Activated T-helper 17 cell treated with anti-CD3 and anti-CD28 coated beads, Interleukin-2, amount 50 U/mL, for 72 hours (primary cell): ENCODE data around the gene FAM229B. TPM values are rescaled to one million over a fixed set of nuclear protein-coding genes. Genes with fewer than 3 reads are reported as not detected.
"Not testable (repeated sequence)": the region's sequence is repeated elsewhere in the genome, so short reads cannot be mapped to it uniquely, and the experiment has no call there.

Experiments
- ATAC-seq: fragments of 150-1000 bp; cut with Tn5 transposase; replicated peaks from 2 replicates; pipeline ENCODE4 v1.10.0; 2021; ENCODE audit warnings: mild to moderate bottlenecking, moderate library complexity
- H3K27ac Mint-ChIP-seq: one replicate; pipeline ENCODE4 v1.8.0; 2022; ENCODE audit warnings: mixed read lengths
- H3K27me3 Mint-ChIP-seq: one replicate; pipeline ENCODE4 v1.8.0; 2022; ENCODE audit warnings: mixed read lengths
- H3K36me3 Mint-ChIP-seq: one replicate; pipeline ENCODE4 v1.8.0; 2022; ENCODE audit warnings: low read depth, mild to moderate bottlenecking, mixed read lengths
- H3K4me1 Mint-ChIP-seq: one replicate; pipeline ENCODE4 v1.8.0; 2022; ENCODE audit warnings: mixed read lengths
- H3K4me3 Mint-ChIP-seq: one replicate; pipeline ENCODE4 v1.8.0; 2022; ENCODE audit warnings: mild to moderate bottlenecking, mixed read lengths
- H3K9me3 Mint-ChIP-seq: one replicate; pipeline ENCODE4 v1.8.0; 2022; ENCODE audit warnings: mixed read lengths
- total RNA-seq, 2 donors: library from RNA; stranded (reverse); gene quantifications; one replicate each; pipeline ENCODE4 v1.2.3, GENCODE V29; 2022

FAM229B gene
- total RNA-seq, 2 donors from 2014 or later, result 2.6 TPM

DNA sequence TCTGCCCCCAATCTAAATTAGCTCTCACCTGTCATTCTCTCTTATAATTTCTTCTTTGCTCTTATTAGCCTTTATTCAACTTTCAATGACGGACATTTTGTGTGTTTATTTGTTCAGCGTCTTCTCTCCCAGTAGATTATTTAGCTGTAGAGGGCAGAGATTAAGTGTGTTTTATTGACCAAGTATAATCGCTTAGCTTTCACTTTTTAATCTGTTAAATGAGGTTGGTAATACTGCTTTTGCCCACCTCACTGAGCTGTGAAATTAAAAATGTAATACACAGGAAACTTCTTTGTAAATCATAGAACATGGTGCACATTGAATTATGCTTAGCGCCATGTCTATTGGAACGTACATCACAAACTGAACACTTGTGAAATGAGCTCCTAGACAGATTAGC lies 37.0 kb upstream of the FAM229B start:
- ATAC-seq, result no peak
- Mint-ChIP-seq H3K4me3 (no peak overlapping the region), H3K27me3 (no peaks in the 10 kb centered on the region), H3K9me3 (no peaks in the 10 kb centered on the region), H3K27ac (no peak overlapping the region), H3K4me1 (no peaks in the 10 kb centered on the region), H3K36me3 (no peaks in the 10 kb centered on the region)

DNA sequence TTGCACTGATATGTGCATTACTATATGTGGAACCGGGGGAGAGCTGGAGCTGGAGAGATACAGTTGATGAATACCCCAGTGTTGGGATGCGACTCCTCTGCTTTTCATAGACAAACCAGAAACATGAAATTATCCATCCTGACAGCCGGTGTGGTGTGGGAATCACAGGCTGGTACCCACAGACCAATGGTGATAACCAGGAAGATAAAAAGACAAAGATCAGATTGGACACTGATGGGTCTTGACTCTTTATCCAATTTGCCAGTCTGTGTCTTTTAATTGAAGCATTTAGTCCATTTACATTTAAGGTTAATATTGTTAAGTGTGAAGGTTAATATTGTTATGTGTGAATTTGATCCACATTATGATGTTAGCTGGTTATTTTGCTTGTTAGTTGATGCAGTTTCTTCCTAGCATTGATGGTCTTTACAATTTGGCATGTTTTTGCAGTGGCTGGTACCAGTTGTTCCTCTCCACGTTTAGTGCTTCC lies 36.1 kb upstream of the FAM229B start:
- not testable (repeated sequence) for H3K4me1 Mint-ChIP-seq, H3K4me3 Mint-ChIP-seq, H3K36me3 Mint-ChIP-seq, H3K9me3 Mint-ChIP-seq, H3K27ac Mint-ChIP-seq, ATAC-seq, H3K27me3 Mint-ChIP-seq

DNA sequence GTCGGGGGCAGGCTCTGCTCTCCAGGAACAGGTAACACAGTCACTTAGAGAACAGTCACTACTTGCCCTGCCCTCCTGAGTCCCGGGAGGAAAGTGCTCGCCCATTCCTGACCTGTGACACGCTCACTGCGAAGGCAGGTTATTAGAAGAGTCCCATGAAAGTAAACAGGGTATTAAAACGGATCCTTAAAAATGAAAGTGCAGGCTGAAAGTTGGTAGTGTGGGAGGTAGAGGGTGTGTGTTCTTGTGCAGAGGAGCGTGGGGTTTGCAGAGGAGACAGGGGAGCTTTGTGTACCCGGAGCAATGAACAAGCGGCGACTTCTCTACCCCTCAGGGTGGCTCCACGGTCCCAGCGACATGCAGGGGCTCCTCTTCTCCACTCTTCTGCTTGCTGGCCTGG lies 33.4 kb upstream of the FAM229B start, which contains the start of gene CCN6:
Gene CCN6, plus strand, starts transcription at position 104 of the 400 bp plus-strand sequence. Its CDS starts 254 bp downstream, at position 358.
- no peak within 1 kb of the TSS for H3K4me3 Mint-ChIP-seq
- H3K27me3 Mint-ChIP-seq, result no peaks in the 10 kb centered on the region
- no peak for ATAC-seq

DNA sequence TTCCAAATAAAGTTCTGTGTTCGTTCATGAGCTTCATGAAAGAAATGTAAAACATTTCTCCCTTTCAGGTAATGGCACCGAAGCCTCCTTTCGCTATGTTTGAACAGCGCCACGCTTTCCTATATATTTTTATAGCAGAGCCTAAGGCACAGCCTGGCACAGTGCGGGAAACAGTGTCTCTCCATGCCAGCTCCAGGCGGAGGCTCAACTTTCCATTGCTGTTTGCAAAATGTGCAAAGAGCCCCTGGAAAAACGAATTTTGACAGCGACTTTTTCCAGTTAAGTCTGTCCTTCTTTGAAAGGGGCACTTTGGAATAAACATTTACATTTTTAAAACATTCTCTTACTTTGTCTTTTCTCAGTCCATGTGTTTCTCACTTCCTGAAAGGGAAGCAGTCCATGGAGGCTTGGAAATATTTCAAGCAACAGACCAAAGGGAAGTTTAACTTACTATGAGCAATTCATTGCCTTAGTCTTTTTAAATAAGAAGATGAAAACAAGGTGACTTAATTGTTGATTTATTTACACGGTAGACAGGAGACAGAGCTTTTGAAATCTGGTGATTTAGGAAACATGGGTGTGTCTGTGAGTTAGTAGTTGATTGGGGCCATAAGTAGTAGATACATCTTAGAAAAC lies 32.7 kb upstream of the FAM229B start:
- Mint-ChIP-seq H3K4me1 (no peaks in the 10 kb centered on the region), H3K4me3 (no peak overlapping the region), H3K36me3 (no peaks in the 10 kb centered on the region), H3K27me3 (no peaks in the 10 kb centered on the region), H3K9me3 (no peaks in the 10 kb centered on the region), H3K27ac (no peak overlapping the region)
- ATAC-seq, result no peak

More for the DNA sequence above, 33.4 kb upstream of the FAM229B start, which contains the start of gene CCN6:
- no peak within 1 kb of the TSS for H3K27ac Mint-ChIP-seq
- no peaks in the 10 kb centered on the region for H3K9me3 Mint-ChIP-seq
- H3K36me3 Mint-ChIP-seq, result no peaks in the 10 kb centered on the region
- no peaks in the 10 kb centered on the region for H3K4me1 Mint-ChIP-seq

DNA sequence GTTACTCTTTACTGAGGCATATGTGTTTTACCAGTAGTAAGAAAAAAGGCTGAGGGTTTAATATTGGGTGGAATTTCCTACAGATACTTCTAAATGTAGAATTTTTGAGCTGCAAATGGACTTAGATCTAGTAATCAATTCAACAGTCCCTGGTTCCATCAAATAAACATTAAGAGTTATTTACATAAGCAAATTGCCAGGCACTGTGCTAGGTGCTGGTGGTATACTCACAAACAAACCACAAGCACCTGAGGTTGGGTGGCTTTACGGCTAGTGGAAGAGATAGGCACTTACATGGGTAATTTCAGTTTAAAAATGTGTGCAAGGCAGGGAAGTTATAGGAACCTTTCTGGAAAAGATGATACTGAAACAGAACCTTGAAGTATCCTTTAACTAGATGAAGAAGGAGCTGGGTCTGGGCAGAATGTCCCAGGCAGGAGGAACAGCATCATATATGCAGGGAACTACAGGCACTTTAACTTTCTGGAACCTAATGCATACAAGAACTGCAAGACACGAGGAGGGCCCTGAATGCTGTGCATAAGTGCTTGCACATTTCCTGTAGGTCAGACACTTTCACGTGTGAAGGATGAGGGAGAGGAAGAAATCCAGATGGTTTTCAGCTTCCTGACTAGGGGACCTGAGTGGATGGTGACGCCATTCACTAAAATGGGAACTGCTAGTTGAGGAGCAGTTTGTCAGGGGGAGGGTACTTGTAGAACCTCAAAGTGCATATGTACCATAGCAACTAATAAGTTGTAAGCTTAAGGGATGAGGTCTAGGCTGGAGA lies 29.0 kb upstream of the FAM229B start:
- H3K9me3 Mint-ChIP-seq, result no peaks in the 10 kb centered on the region
- H3K4me1 Mint-ChIP-seq, result no peaks in the 10 kb centered on the region
- no peak overlapping the region for H3K27ac Mint-ChIP-seq
- no peak overlapping the region for H3K4me3 Mint-ChIP-seq
- no peak for ATAC-seq
- H3K36me3 Mint-ChIP-seq, result no peaks in the 10 kb centered on the region
- no peaks in the 10 kb centered on the region for H3K27me3 Mint-ChIP-seq

DNA sequence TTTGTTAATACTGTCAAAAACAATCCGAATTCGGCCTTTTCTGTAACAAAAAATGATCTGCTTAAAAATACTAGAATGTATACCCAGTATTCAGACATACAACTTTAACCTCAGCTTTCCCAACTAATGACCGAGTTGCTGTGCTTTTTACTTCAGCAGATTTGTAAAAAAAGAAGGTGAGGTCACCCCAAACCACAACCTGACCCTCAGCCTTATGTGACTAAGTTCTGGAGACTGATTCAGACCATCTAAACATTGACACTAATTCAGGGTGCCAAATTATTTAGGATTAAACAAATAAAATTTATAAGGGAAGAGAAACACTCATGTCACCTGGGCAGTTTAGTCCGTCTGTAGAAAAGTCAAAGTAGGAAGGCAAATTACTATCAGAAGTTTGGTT lies 25.8 kb upstream of the FAM229B start:
- Mint-ChIP-seq H3K4me3 (no peak overlapping the region), H3K9me3 (no peaks in the 10 kb centered on the region), H3K27me3 (no peaks in the 10 kb centered on the region), H3K36me3 (no peaks in the 10 kb centered on the region), H3K4me1 (no peaks in the 10 kb centered on the region), H3K27ac (no peak overlapping the region)
- no peak for ATAC-seq

DNA sequence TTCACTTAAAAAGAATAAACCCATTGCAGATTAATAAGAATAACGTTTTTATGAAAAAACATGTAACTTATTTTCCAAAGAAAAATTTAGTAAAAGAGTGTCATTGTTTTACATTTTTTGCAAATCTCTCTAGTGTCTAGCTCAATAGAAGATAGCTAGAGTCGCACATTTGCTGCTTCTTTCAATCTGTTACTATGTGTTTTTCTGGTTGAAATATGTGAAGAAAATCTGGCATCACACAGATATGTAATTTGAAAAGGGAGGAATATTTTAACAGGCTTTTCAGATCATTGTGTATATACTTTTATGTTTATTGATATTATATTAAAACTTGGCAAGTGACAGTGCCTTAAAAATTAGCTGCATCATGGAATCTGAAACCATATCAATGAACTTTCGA lies 24.4 kb upstream of the FAM229B start:
- no peak for ATAC-seq
- Mint-ChIP-seq H3K27ac (no peak overlapping the region), H3K4me1 (no peaks in the 10 kb centered on the region)

DNA sequence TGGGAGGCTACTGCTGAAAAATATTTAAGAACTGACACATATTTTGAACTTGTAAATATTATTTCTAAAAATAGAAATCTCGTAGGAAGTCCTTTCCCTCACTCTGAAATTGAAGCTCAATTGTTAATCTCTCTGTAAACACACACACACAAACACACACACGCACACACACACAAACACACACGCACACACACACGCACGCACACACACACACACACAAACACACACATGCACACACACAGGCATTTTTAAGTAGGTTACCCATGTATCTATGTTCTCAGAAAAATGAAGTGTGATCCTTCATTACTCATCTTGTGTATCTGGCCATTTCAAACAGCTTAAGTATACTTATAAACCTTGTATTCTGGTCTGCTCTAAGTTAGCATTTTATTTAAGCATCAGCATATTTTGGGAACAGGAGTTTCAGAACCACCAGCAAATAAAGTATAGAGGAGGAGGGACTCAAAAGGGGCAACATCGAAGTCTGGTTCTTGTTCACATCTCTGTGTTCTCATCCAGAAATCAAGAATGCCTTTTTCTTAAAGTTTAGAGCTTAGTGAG lies 21.9 kb upstream of the FAM229B start:
- Mint-ChIP-seq H3K4me3 (no peak overlapping the region), H3K9me3 (no peaks in the 10 kb centered on the region), H3K27me3 (no peaks in the 10 kb centered on the region), H3K27ac (no peak overlapping the region), H3K36me3 (peaks cover 17% of the 10 kb centered on the region), H3K4me1 (no peaks in the 10 kb centered on the region)
- ATAC-seq, result no peak

More for the DNA sequence above, 24.4 kb upstream of the FAM229B start:
- no peaks in the 10 kb centered on the region for H3K27me3 Mint-ChIP-seq
- H3K9me3 Mint-ChIP-seq, result no peaks in the 10 kb centered on the region
- H3K4me3 Mint-ChIP-seq, result no peak overlapping the region
- H3K36me3 Mint-ChIP-seq, result no peaks in the 10 kb centered on the region

DNA sequence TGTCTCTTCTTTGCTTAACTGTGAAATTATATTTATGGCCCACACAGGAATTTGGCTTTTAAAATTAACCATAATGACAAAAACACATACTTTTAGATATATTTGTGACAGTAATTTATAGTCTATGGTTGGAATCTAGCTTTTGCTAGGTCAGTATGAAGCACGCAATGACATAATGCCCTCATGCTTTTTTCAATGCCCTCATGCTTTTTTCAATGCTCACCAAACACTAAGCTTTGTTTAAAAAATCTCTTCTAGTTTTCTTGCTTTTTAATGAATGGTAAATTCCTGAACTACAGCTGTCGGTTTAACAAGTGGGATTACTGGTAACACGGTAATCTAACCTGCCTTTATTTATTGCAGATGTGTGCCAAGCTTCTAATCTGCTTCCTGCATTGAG lies 20.8 kb upstream of the FAM229B start:
- ATAC-seq, result no peak
- no peak overlapping the region for H3K4me3 Mint-ChIP-seq

DNA sequence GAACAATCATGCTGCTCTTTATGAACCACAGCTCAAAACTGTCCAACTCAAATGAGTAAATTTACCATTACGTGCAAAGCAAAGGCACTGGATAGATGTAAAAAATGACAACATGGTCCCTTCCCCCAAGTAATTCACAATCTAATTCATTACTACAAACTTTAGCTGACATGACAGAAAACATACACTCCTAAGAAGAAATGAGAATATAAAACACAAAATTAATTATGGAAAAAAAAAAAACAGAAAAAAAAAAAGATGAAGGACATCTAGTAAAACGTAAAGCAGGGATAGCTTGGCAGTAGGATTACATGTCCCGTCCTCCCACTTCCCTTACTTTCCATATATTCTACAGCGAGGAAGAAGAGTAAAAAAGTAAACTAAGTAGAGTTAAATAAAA lies 5.8 kb upstream of the FAM229B start:
- ATAC-seq, result no peak
- no peaks in the 10 kb centered on the region for H3K9me3 Mint-ChIP-seq
- no peaks in the 10 kb centered on the region for H3K27me3 Mint-ChIP-seq
- no peak overlapping the region for H3K27ac Mint-ChIP-seq
- no peaks in the 10 kb centered on the region for H3K4me1 Mint-ChIP-seq
- H3K4me3 Mint-ChIP-seq, result no peak overlapping the region
- H3K36me3 Mint-ChIP-seq, result peaks cover 89% of the 10 kb centered on the region

More for the DNA sequence above, 20.8 kb upstream of the FAM229B start:
- H3K27me3 Mint-ChIP-seq, result no peaks in the 10 kb centered on the region
- H3K4me1 Mint-ChIP-seq, result no peaks in the 10 kb centered on the region
- H3K9me3 Mint-ChIP-seq, result no peaks in the 10 kb centered on the region
- H3K36me3 Mint-ChIP-seq, result peaks cover 22% of the 10 kb centered on the region
- no peak overlapping the region for H3K27ac Mint-ChIP-seq

DNA sequence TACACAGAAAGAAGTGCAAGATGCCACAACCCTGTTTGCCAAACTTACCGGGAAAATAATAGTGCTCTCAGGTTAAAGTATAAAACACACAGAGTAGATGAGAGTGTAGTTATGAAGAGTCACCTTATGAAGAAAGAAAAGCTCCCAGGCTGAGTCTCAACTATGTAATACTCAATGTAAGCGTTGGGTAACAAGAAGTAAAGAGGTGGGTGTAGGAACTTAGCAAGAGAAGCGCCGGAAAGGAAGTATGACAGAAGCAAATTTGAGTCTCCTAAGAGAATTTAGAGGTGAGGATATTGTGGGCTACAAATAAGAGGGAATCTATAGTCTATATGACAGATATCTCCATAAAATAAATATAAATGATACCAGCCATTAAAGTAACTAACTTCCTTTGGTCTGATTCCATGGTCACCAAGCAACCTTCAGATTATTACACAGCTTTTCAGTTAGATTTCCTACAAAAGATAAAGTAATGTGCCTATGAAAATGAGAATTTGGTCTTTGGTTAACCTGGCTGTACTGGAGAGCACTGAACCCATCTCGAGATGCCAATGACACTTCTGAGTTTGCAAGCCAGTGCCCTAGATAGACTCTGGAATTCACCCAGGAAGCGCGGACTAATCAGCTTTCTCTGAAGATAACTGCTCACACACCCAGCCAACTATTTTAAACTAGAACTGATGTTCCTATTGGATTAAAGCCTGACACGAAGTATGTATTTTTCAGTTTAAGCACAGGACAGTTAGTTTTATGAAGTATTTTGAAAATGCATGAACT lies 1.9 kb upstream of the FAM229B start:
- no peak for ATAC-seq
- Mint-ChIP-seq H3K4me3 (peak overlapping the region; percentile 27), H3K4me1 (no peaks in the 10 kb centered on the region), H3K27me3 (peaks cover 8% of the 10 kb centered on the region), H3K36me3 (peaks cover 49% of the 10 kb centered on the region), H3K9me3 (no peaks in the 10 kb centered on the region), H3K27ac (no peak overlapping the region)

DNA sequence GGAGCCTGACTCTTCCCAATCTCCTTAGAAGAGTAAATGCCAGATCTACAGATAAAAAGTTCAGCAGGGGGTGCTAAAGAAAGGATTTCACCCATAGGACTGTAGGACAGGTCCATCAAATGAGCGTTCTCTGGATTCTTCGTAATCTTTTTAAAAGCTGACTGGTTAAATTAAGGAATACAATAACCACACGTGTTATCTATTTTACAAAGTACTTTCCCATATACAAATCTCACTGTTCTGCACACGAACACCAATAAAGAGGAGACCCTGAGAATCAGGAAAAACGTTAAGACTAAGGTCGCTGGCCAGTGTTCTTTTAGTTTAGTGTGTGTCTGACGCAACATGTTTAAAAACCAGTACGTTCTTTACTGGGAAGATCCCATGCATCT lies 651 bp upstream of the FAM229B start:
- ATAC-seq, result peak; percentile 33
- Mint-ChIP-seq H3K4me1 (no peaks in the 10 kb centered on the region), H3K4me3 (no peak overlapping the region), H3K9me3 (no peaks in the 10 kb centered on the region), H3K36me3 (peaks cover 37% of the 10 kb centered on the region), H3K27ac (no peak overlapping the region), H3K27me3 (peaks cover 10% of the 10 kb centered on the region)

DNA sequence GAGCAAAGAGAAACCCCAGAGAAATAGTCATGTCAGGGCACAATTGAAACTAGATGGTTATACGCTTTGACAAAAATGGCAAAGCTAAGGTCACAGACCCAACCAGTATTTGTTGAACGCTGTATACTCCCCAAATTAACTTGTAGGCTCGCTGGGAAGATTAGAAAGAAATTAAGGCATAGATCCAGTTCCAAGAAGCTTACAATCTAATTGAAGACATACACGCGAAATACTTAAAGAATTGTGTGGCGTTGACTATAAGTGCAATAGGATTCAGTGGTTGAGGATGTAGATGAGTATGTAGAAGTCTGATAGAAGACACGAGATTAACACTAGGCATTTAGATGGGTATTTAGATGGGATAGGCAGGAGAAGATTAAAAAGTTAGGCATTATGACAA lies 525 bp downstream of the FAM229B start:
- Mint-ChIP-seq H3K36me3 (peaks cover 27% of the 10 kb centered on the region), H3K4me1 (no peaks in the 10 kb centered on the region), H3K27me3 (peaks cover 14% of the 10 kb centered on the region), H3K9me3 (no peaks in the 10 kb centered on the region), H3K4me3 (no peak overlapping the region), H3K27ac (no peak overlapping the region)
- ATAC-seq, result no peak

DNA sequence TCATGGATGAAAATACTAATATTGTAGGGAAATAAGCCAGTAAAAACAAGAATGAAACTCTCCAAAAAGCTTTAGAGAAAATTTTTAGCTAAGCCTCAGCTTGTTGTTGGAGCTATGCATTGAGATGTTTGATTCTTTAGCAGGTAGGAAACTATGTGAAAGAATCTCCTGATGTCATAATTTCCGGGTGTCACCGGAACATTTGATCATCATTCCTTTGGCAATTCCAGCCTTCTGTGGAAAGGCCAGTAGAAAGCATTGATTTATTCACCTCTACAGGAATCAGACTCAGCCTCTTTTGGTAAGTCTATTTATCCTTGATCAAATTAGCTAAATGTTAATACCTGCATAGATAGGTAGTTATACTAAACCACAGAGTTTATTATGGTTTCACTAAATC lies 9.5 kb downstream of the FAM229B start:
- Mint-ChIP-seq H3K4me3 (no peak overlapping the region), H3K4me1 (no peaks in the 10 kb centered on the region)

More for the DNA sequence above, 9.5 kb downstream of the FAM229B start:
- Mint-ChIP-seq H3K27me3 (peaks cover 3% of the 10 kb centered on the region), H3K9me3 (no peaks in the 10 kb centered on the region), H3K36me3 (no peaks in the 10 kb centered on the region), H3K27ac (no peak overlapping the region)
- no peak for ATAC-seq
